NCI-H1930 (cell line): Measurements from ENCODE around the gene STK39.
A peak's percentile ranks its signal among the peaks of the same experiment; 100 is the strongest.
"Not testable (repeated sequence)": the region's sequence is repeated elsewhere in the genome, so short reads cannot be mapped to it uniquely, and the experiment has no call there.

Experiments used
- DNase-seq, 2 experiments: peaks; one replicate each; lab custom pipeline; 2025; lab: John Stamatoyannopoulos, UW

Gene STK39

DNA sequence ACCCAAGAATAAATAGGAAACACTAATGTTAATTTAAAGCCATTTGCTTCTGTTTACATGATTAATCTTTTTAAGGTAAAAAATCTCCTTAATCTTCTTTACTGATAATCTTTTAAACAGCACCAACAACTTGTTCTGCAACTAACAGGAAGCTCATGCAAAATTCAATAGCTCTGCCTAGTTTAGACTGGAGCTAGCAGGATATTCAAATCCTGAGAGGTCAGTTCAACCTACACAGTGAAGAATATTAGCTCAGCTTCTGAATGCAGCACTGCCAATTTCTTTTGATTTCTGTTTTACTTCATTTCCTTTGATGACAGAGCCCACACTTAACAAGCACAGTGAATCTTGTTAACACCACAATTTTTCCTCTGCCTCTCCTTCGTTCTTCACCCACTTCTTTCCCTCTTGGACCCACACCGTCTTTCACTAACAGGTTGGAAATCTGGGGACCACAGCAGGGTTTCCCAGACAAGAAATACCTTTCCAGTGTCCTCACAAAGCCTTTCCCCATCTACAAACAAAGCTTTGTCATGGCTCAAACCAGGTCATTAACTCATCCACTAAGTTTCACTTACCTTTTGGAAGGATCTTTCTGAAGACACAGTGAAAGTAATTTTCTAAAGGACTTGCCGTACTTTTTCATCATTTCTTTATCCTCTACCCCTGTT, 109.8 kb downstream of the STK39 start:
- no peak for DNase-seq

DNA sequence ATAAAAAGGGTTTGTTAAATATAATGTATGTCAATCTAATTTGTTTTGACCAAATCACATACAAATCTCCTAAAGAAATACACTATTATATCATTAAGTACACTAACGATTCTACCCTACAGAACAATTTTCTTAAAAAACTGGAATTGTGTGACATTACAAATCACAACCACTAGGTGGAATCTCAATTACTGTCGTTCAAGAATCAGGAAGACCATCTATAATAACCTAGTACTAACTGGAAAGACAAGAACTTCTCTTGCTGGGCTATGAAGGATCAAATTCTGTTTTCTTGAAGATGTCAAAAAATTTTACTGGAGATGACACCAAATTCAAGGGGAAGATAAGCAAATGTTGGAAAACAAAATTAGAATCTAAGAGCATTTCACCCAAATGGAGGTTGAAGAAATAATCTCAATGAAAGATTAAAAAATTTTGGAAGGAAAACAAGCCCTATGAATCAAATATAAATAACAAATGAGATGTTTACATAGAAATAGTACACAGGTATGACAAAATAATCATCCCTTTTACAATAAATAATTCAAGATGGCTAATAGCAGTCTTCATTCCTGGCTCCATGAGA, 110.9 kb downstream of the STK39 start:
- DNase-seq = no peak

DNA sequence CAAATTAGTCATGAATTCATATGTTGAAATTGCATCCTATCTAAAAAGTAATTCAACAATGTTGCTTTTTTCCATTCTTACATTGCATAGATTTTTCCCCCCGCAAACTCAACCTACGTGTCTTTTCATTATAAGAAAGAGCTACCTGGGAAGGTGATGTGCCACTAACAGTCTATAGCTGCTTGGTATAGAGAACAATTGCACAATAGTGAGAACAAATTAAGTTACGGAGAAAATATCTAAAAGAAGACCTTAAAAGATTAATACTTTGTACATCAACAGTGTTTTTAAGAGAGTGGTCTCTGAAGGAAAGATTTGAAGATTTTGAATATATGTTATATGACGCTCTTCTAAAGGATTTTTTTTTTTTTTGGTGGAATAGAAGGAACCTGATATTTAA, 111.8 kb downstream of the STK39 start:
- DNase-seq = no peak

DNA sequence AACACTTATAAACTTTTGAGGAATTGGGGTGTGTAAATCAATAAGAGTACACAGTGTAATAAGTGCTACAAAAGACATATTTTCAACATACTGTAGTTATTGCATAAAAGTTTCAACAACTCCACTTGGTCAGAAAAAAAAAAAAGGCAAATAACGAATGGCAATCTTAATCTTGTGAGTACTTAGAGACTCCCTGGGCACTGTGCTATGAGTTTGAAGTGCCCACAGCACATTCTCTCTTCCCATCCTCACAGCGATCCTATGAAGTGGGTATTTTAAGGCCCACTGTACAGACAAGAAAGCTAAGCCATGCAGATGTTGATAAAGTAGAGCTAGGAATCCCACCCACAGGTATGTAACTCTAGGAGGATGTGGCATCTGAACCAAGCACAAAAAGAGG, 112.3 kb downstream of the STK39 start:
- no peak for DNase-seq

DNA sequence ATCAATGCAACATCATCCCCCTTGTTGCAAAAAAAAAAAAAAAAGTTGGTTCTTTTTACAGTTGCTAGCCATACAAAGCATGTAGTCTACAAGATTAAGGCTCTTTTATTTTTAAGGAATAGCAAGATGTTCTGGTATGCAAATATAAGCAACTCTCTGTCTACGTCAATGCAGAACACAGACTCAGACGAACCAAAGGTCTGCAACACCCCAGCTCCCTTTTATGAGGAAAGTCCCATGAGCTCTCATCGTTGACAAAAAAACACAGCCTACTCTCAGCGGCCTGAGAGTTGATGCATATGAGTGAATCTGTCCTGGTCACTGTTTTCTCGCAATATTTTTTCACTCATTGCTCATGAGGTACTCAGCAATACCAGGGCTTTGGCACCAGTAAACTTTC, 112.9 kb downstream of the STK39 start:
- DNase-seq = no peak

DNA sequence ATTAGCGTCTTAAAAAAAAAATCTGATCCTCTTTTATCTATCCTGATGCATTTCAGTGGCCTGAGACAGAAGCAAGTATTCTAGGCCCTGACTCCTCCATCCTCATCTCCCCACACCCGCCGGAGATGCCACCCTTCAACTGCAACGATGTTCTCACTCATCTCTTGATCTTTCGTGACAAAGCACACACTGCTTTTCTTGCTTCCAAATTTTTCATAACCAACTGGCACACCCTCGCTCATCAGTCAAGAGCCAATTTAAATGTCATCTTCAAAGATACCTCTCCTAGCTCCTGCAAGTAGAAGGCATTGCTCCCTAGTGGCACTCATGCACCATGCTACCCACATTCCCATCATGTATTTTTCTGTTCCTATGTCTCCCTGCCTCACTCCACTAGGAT, 115.0 kb downstream of the STK39 start:
- no peak for DNase-seq

DNA sequence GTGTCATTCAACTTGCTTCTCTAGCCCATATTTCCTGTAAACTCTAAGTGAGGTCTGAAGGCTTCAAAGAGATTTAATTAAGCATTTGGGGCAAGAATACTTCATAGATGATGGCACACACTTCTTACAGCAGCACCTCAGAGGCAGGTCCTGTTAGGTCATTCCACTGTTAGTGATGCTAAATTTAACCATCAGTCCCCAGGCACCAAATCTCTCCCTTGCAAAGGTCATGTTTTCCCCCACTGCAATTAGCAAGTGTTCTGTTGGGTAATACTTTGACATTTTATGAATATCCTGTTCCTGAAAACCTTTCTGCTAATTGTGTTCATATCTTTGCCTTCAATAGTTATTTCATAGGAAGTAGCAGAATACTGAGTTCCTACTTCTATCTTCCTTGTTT, 117.0 kb downstream of the STK39 start:
- DNase-seq = no peak

DNA sequence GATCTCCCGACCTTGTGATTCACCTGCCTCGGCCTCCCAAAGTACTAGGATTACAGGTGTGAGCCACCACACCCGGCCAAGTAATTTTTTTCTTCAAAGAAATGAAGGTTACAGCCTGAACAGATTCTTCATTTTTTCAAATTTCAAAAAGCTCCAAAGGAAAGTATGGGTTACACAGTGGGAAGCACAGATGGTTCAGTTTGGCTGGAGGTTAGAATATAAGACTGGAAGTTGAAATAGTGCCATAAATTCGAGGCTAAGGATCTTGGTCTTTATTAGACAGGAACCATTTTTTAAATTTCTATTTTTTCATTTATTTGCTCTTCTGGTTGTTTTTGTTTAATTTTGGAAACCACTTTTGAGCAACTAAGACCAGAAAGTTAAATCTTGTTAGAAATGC, 120.0 kb downstream of the STK39 start:
- DNase-seq = no peak

DNA sequence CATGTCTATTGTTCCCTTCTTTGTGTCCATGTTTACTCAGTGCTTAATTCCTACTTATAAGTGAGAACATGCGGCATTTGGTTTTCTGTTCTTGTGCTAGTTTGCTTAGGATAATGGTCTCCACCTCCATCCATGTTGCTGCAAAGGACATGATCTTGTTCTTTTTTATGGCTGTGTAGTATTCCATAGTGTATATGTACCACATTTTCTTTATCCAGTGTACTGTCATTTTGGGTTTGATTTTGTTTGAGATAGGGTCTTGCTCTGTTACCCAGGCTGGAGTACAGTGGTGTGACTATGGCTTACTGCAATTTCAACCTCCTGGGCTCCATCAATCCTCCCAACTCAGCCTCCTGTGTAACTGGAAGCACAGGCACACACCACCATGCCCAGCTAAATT, 125.2 kb downstream of the STK39 start:
- not testable (repeated sequence) for DNase-seq

DNA sequence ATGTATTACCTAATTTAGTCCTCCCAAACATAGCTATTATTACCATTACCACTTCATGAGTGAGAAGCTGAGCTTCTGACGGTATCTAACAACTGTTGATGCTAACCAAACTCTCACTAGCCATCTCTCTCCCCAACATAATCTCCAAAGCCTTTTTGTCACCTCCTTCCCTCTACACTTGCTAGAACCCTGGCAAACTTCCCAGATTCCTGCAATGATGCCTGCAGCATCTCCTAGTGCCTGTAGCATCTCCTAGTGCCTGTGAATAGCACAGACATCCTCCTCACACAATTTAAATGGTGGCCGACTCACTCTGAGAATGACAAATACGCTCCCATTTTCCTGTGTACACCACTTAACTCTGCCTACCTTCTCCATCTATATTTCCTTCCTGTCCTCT, 126.7 kb downstream of the STK39 start:
- no peak for DNase-seq

DNA sequence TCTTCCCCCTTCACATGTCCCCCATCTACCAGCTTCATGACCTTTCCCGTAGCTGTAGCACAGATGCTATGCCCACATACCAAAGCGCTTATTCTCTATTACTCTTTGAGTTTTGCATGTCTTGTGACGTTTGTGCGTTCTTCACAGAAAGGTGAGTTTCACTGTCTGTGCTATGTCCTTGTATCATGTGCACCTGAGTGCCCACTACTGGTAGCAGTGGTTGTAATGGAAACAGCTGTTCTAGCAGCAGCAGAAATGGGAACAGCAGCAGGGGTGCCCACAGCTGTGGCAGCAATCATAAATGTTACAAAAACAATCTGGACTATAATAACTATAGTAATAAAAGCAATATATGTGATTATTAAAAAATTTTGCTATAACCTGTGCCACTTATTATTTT, 127.1 kb downstream of the STK39 start:
- DNase-seq = no peak

DNA sequence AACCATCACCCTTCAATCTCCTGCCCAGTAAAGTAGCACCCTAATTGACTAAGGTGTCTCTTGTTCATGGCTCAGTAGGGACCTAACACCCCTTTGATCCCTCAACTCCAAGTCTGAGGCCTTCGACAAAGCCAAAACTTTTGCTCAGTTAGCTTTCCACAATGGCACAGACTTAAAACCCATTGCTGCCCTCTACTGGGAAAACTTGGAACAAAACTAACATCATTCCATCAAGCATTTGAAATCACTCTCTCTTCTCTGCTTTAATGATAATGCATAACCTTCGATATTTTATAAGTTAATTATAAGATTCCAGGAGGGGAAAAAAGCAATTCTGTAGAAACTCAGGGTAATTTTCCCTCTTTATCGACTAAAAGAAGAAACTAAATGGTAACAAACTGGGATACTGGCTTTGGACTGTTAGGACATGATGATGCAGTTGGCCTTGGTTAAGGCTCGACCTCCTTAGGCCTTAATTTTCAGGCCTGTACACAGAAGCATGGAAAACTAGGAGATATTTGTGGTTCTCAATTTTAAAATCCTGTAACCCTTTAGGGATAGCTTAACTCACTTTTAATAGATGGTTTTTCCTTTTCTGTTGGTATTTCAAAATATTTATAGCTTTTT, 127.8 kb downstream of the STK39 start:
- peak; percentile 11 to 22 for DNase-seq

DNA sequence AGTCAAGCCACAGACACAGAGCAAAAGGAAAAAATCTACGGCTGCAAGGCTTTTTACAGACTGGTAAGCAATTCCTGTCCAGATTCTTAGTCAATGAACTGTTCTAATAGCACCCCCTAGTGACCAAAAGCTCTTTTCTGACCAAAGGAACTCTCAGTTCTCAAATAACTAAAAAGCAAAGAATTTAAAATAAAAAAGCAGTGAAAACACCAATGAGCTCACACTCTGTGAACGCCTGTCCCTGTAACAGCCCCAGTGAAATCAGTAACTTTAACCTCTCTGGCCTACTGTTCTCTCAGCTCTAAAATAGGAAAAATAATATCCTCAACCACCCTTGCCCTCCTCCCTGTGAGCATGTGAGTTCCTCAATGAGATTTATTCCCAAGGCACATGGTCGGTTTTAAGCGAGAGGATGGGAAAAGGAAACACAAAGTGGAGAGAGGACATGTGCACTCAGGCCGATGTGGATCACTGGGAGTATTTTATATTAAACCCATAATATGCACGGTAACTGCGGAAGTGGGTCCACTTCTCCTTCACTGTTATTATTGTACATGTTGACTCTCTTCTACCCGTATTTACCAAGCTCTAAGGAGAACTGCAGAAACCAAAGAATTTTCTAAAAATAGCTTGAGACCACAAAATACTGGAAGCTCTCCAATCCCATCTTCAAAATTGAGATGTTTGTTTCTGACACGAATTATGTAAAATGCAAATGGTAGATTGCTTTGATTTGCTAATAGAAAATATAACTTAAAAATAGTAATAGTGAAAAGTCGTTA, 128.5 kb downstream of the STK39 start:
- peak; percentile 12 to 66 for DNase-seq

DNA sequence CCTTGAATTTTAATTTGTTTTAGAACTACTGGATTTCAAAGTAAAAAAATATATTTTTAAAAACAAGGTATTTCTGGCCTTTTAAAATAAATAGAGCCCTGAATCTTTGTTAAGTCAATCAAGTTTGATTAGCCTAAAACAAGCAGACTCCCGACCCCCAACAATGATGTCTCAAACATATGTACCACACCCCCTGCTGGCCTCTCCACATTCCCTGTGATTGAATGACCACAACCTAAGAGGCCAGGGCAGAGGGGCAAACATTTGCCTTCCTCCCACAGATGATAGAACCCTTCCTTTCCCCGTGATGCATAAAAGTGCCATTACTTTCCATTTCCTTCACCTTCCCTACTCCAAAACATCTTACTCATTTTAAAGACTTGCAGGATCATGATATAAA, 130.9 kb downstream of the STK39 start:
- no peak for DNase-seq

DNA sequence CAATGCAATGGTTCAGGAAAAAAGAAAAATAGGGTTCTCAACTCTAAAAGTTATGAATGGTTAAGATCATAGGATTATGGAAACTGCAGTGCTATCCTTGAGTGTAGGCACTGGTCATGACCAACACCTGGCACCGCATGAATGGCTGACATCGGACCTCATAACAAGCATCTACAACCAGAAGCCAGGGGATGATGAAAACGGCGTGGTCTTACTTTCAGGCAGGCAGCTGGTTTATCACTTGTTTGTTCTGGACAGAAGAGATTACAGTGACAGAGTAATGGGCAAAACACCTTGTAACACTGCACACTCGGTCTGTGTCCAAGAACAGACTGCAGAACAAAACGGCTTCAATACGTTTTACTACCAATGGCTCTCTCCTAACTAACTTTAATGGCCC, 132.8 kb downstream of the STK39 start:
- no peak for DNase-seq

DNA sequence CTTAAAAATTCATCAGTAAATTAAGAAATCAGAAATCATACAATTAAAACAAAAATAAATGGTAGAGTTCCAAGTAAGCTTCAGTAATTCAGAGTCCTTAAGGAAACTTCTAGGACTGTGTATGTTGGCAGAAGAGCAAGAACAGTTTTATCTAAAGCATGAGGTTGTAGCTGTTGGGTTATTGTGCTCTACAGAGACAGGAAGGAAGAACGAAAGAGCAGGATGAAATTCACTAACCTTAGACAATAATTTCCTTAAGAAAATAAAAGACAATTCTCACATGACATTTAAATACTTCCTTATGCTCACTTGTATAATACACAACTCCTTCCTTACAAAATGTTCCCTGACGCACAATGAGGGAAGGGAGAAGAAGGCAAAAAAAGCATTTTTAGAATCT, 133.4 kb downstream of the STK39 start:
- DNase-seq = no peak

DNA sequence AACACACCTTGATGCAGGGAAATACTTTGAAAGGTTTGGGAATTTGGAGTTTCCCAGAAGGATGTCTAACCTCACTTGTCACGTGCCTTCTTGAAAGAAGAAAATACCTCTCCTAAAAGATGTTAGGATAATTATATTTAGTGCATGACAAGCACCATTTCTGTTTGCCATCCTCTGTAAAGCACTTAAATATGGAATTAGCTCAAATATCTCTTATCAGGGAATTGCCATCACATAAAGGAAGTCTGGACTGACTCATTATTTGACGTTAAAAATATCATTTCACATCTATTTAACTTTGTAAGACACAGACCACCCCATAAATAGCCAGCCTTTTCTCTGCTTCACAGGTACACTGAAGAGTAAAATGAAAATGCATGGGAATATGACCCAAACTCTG, 140.1 kb downstream of the STK39 start:
- no peak for DNase-seq

DNA sequence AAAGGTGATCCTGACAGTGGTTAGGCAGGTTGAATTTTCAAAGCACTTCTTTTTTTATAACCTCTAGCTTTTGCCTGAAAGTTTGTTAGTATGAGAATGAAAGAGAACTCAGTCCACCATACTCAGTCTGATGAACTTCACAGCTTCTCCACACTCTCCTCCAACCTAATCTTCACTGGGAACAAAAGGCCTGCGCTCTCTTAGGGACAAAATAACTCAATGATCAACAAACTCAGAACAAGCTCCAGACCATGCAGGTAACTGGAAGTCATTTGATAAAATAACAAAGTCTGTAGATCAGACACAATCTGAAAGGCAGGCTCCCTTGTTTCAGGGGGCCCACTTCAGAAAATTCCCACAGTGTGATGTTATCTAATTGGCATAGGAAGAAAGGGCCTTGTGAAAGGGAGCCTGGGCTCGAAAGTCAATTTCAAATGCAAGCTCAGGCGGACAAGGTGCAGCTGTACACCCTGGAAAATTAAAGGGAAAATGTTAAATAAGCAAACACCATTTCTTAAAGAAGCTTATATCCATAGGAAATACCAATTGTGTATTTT, 142.2 kb downstream of the STK39 start:
- DNase-seq = no peak

DNA sequence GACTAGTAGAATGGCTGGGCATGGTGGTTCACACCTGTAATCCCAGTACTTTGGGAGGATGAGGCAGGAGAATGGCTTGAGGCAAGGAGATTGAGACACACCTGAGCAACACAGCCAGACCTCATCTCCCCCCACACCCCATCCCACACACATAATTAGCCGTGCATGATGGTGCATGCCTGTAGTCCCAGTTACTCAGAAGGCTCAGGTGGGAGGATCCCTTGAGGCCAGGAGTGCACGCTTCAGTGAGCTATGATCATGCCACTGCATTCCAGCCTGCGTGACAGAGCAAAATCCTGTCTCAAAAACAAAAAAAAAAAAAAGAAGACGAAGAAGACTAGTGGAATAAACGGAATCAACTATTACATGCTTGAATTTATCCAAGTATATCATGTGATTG, 150.0 kb downstream of the STK39 start:
- DNase-seq = no peak

DNA sequence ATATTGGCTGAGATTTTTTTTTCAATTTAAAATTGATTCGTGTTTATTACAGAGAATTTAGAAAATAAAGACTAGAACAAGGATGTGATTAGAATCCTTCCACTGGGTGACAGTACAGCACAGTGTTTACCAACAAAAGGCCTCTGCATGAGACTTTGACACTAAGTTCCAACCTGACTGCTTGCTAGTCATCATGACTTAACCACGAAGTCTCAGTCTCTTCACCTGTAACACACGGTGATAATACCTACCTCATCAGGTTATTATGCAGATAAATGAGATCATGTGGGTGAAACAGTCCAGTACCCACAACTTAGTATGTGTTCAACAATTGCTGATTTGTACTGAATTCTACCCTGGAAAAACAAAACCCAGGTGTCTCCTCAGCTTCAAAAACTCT, 151.2 kb downstream of the STK39 start:
- no peak for DNase-seq

DNA sequence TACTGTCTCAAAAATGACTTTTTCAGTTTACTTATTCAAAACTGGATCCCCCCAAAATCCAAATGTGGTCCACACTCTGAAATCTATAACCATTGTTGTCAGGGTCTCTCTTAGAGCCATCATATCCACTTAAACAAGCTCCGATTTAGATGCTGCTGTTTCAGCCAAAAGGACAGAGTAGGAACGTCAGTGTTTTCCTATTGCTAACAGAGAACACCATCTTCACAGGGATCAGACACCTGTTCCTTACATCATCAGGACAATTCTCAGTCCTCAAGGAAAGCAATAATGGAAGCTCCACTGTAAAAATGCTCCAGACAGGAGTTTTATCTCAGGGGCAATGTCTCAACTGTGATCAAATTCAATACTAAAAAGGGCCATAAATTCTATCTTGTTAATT, 155.4 kb downstream of the STK39 start:
- no peak for DNase-seq

DNA sequence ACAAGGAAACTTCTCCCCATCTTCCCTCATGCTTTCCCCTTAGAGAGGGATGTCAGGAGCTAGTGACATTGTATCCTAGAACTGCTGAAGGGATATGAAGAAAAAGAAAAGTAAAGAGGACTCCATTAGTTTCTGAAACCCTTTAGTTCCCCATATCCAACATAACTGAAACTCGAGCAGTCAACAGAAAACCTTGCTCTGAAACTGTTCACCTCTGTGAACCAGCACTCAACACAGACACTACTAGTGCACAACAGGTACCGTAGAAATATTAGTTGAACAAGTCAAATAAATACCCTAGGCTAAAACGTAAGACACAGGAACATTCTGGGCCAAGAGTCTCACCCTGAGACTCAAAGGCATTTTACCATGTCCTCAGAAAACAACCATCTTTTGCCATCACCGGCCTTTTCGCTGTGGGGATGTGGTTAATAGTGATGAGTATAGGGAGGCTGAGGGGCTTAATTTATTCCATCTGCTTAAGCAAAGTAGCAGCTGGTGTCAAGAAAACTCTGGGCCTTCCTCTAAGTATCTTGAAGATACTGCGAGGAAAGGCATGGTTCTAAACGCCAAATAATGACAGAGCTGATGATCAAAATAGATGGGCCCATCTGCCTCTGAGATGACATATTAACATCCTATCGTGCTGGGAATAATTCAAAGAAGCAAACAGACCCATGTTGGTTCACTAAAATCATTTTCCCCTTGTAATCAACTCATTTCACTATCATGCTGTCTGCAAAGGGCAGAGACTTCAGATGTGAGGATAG, 156.8 kb downstream of the STK39 start:
- no peak for DNase-seq
